ENCODE measurements around the gene GLMP.

GLMP gene

GRCh38 chr1:156285437-156285836, 10.0 kb downstream of the GLMP start:
- DNase-seq: no peak

- DNase-seq: no peak
These were observed 10.7 kb downstream of the GLMP start for GRCh38 chr1:156284757-156285156.

DNA sequence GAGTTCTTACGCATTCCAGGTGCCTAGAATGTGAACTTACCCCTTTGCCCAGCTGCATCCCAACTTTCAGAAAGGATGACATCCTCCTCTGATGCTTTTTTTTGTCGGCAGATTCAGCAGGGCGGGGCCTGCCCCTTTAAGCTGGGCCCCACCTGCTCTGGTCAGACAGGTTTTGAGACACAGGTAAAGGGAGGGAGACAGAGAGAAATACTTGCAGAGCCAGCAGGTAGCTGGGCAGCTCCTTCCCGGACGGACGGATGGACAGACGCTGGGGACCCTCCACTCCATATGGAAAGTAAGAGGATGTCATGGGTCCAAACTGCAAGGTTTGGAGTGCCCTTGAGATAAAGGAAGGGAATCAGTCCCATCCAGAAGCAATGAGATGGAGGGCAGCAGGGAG, 11.4 kb downstream of the GLMP start, which contains the start of gene TMEM79:
TMEM79 (plus strand) TSS at position 214 of the 400 bp plus-strand sequence. CDS start 902 bp downstream, outside the sequence.
- DNase-seq: no peak

DNA sequence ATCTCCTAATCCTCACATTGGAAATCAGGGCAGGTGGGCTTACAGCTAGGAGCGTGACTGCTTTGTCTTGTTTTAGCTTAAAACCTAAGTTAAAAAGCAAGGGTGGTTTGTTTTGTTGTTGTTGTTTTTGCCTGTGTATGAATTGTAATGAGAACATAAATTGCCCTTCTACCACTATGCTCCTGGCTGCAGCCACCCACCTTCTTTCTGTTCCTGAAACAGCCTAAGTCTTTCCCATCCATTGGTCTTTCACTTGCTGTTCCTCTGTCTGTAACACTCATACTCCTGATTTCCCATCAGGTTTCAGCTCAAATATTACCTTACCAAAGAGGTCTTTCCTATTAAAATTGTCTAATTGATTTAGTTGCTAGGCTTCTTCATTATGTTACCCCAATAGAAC, 12.0 kb downstream of the GLMP start:
- DNase-seq: peak; percentile 56

DNA sequence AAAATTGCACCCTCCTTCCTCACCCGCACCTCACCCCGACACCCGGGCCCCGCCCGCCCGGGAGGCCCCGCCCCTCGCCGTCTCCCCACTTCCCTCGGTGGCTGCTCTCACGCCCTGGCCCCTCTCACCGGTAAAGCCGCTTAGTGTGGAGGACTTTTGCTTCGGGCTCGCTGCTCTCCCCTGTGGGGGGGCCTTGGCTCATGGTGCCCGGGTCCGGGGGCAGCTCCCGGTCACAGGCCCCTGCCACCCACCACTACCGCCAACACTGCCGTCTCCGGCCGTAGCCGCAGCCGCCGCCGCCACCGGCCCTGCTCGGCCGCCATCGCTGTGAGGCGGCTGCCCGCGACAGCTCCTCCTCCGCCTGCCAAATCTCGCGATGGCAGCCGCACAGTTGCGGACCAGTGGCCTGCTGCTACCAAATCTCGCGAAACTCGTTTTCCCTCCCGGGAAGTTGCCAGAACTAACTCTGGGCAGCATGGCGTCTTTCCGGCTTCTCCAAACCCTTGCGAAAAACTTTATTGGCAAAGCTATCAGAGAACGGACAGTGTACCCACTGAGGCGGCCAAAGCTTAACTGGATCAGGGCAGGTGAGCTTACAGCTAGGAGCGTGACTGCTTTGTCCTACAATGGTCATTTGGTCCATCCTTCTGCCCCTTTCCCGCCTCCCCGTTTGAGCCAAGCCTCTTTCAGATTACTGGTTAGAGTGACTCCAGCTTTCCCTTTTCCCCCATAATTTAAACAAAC, 12.8 kb downstream of the GLMP start, which contains the start of gene SMG5:
SMG5 (minus strand) TSS at position 347 of the 744 bp plus-strand sequence; CDS start at position 202, 145 bp downstream.
- peak; percentile 100 for DNase-seq

DNA sequence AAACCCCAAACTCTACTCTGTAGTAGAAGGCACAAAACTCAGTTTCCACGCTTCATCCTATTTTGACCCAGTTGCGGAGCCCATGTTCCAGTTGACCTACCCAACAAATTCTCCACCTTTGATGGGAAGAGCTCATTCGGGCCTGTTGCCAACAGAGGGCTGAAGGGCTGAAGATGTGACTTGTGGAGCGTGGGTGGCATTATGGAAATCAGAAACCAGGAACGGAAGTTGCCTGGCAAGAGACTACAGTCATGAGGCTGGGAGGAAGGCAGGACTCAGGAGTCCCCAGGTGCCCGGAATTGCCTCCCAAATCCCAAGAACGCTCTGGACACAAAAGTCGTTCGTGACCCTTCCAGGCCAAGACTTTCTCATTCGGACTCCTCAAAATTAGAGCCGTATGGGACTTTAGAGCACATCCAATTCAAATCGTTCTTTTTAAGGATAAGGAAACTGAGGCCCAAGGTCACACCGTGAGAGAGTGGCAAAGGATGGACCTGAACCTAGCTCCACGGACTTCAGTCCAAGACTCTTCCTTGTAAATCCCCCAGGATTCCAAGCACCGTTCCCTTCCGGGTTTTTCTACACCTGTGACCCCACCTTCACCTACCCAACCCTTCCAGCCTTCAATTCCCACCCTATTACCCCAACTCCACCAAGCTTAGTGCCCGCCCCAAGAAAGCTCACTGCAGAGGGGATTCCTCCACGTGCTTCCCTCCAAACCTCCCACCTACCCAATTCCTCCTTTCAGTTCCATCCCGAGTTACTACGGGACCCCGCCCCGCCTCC, 13.6 kb downstream of the GLMP start:
- DNase-seq: peak; percentile 75

DNA sequence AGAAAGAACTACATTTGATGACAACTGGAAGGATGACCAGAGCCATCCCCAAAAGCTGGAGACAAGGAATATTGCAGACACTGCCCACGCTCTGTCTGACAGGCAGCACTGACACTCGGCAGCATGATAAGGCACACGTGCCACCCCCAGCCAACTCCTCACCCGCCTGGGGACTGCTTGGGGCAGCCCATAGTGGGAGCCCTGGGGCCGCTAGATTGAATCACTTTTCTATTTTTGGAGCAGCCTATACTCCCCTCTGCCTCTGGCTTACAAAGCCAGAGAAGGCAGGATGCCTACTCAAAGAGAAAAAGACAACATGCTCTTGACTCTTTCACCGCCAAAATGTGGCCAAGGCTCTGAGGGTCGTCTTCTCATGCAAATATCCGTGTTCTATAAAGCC, 14.2 kb downstream of the GLMP start:
- DNase-seq: no peak

- DNase-seq: no peak
These were observed 15.6 kb downstream of the GLMP start for GRCh38 chr1:156279837-156280236.

DNA sequence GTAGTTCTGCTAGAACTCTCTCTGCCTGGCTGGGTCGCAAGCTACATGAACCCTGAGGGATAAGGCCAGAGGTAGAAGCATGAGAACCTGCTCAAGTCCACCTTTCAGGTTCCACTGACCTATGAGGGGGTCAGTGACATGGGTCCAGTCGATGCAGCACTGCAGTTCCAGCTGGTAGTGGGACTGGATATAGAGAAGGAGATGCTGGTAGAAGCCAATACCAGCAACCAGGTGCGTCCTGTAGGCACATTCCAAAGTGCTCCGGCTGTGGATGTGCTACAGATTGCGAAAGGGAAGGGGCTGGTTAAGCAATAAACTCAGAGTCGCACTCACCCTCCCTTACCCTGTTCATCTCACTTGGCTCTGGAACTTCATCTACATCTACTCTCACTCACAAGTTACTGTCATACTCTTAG, 18.5 kb downstream of the GLMP start:
- no peak for DNase-seq

DNA sequence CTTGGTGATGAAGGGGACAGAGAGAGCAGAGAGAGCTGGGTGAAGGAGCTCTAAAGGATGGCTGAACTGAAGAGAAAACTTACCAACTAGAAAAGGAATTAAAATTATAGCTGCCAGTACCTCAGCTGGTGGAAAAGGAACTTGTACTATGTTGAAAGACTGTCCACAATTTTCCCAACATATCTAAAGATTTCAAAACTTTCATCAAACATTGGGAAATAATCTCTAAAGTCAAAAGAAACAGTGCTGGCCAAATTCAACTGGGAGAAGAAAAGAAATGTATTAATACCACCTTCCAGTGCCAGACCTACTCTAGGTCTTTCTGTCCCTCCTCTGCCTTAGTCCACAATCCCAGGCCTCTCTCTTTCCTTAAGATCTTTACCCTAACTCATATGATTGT, 18.9 kb downstream of the GLMP start:
- no peak for DNase-seq

- DNase-seq: no peak
These were observed 25.2 kb downstream of the GLMP start for GRCh38 chr1:156270314-156270713.

GRCh38 chr1:156268336-156268735, 27.1 kb downstream of the GLMP start:
- no peak for DNase-seq

- no peak for DNase-seq
These were observed 29.4 kb downstream of the GLMP start for GRCh38 chr1:156266051-156266450.

DNA sequence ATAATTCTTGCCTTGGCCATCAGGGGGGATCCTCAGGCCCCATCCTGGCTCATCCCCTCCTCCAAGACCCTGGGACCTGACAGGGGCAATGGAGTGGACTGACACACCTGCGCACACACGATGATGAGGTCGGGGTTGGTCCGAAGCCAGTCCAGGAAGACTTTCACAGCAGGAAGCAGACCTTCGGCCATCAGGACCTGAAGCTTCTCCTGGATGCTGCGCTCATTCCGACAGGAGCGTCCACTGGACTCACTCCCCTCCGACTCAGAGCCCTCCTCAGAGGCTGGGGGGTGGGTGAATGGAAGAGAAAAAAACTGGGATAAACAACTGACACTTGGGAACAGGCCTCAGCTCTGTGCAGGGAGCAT, 32.2 kb downstream of the GLMP start:
- no peak for DNase-seq

DNA sequence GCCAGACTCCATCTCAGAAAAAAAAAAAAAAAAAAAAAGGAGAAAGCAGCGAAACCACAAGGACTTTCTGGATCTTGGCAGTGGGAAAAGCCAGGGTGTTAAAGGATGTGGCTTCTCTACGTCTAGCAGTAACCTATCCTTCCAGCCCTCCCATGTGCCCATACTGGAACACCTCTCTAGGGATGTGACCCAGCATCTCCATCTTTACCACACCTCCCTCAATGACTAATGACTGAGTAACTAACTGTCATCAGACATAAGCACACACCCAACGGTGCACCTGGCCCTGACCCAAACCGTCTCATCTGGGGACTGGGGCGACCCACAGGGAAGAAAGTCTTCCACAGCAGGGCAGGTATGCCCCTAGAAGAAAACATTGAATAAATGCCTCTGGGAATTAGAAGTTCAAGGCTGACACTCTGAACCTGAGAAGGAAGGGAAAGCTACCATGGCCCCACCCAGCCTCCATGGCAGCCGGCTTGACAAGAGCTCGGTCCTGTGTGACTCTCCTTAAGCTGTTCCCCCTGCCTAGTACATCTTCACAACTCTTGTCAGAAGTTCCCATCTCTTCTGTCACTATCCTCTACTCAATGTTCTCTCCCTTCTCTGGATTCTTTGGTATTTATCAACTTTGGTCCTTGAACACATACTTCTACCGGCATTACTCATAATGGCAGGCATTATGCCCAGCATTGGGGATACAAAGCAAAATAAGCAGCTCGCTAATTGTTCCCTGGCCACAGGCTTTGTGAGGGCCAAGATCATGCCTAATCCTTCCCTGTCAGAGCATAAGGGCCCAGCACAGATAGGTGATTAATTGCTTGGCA, 32.8 kb downstream of the GLMP start:
- no peak for DNase-seq

GRCh38 chr1:156260896-156261295, 34.6 kb downstream of the GLMP start:
- no peak for DNase-seq

- no peak for DNase-seq
These were observed 35.7 kb downstream of the GLMP start for GRCh38 chr1:156259805-156260204.

DNA sequence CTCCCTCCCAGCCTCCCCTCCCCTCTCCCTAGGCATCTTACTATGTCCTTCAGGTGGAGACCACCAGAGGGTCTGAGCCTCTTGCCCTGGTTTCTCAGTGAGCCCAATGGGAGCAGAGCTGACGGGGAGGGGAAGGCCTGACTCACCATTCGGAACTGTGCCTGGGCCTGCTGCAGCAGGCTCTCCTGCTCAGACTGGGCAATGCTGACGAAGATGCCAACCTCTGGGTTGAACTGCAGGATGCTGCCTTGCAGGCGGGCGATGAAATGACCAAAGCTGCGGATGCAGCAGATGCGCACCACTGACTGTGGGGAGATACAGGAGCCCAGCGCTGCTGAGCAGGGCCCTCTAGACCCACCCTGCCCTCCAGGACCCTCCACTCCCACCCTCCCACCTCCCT, 36.6 kb downstream of the GLMP start:
- no peak for DNase-seq

GRCh38 chr1:156257711-156258110, 37.8 kb downstream of the GLMP start:
- no peak for DNase-seq

GRCh38 chr1:156253634-156254033, 41.8 kb downstream of the GLMP start:
- DNase-seq: no peak

GRCh38 chr1:156251527-156251926, 44.0 kb downstream of the GLMP start:
- DNase-seq: no peak

DNA sequence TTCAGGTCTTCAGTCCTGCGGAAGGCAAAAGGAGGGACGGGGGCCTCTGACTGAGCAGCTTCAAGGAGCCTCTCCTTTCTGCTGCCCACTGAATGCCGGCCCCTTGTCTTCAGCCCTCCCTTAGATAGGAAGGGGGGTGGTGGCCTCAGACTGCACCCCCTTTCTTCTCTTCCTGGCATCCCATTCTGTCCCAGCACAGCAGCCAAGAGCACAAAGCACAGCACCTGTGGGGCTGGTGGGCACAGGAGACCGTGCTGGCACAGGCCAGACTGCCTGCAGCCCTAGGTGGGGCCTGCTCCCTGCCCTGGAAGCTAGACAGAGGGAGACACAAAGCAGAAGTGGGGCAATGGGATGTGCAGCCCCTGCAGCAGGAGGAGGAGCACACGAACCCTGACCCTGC, 45.9 kb downstream of the GLMP start:
- DNase-seq: no peak

- DNase-seq: peak; percentile 47
These were observed 47.2 kb downstream of the GLMP start for GRCh38 chr1:156248323-156248683.
